Transverse colon (tissue), 3 donors: ENCODE data around the gene MMD2.

Experiments used
- CTCF ChIP-seq, 5 experiments: fragments of 200-600 bp in 3 of 5; fragments of 450-650 bp in 2 of 5; sonication (generic) in 3 of 5; IDR thresholded peaks; 1 replicate in 2 of 5; 2 replicates in 3 of 5; pipeline ENCODE4 v1.5.1; 2016 to 2017; ENCODE audit warnings: antibody characterized with exemption in 5 of 5, inconsistent platforms in 3 of 5, mild to moderate bottlenecking in 2 of 5, moderate library complexity in 1 of 5
- POLR2A ChIP-seq: fragments of 450-650 bp; IDR thresholded peaks from one replicate; pipeline ENCODE4 v1.6.1; 2016; ENCODE audit warnings: antibody characterized with exemption, mild to moderate bottlenecking, moderate library complexity

DNA sequence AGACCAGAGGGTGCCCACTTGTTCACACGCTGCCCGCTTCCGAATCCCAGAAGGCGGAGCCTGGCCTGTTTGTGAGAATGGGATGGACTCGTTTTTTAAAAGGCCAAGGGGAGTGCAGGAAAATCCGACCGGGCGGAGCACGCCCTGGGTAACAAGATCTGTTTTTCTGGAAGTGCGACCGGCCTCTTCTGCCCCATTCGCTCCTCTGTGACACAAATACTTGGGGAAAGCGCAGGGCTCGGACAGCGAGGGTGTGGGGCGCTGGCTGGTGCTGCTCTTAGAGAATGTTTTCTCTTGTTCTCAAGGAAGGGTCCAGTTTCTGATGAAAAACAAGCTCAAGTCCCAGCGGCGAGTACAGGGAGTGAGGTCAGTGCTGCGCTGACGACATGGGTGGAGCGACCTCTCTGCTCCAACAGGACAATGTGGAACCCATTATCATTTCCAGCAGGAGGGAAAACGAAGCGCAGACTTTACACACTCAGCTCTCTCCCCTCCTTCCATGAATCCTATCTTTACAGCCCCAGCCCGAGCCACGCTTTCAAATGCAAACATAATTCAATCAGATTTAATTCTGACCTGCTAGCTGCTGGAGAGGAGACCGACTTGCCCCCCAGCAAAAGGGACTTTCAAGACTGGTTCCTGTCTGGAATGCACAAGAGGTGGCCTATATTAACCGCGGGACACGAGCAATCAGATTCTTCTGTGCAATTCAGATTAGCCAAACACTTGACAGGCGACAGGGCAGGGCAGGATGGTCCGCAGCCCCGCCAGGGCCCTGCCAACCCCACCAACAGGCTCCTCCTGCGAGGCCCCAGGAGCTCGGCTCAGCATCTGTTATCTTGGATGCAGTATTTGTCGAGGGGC lies 76.6 kb downstream of the MMD2 start:
- TF ChIP-seq CTCF (IDR thresholded peaks at IDR 0.05) (peak in 1 of 5 experiments; percentile 10), POLR2A (no peak)
